GM23248 (cell line): ENCODE results near the gene ZMYM2.

Experiments used
- EZH2 ChIP-seq: fragments of 200-600 bp; sonication (generic); IDR thresholded peaks from 2 replicates; pipeline ENCODE4 v1.6.1; 2018; ENCODE audit warnings: antibody characterized with exemption, mild to moderate bottlenecking; ENCODE audit not compliant: insufficient read depth, poor library complexity, severe bottlenecking
- EZH2phosphoT487 ChIP-seq: fragments of 200-600 bp; sonication (generic); IDR thresholded peaks from 2 replicates; pipeline ENCODE4 v1.6.1; 2018; ENCODE audit warnings: antibody characterized with exemption, moderate library complexity, mild to moderate bottlenecking, low read depth; ENCODE audit not compliant: insufficient read depth

DNA sequence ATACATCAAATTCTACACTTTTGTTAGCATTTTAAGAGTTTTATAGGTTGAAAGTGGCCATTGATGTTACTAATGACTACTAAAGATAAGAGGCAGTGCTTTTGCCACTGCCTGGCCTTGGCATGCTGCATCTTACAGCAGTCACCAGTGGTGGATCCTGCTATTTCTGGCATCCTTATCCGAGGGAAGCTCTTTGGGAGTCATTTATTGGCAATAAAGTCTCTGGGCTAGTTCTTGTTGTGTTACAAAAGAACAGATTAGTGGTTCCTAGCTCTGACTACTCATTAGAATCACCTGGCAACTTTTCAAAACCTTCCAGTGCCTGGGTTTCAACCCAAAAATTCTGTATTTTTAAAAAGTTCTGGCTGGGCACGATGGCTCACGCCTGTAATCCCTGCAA lies 94.5 kb downstream of the ZMYM2 start:
- TF ChIP-seq EZH2 (no peak), EZH2phosphoT487 (no peak)
